Esophagus (tissue), 2 donors: Measurements from ENCODE around the gene GUK1. TPM values are rescaled to one million over a fixed set of nuclear protein-coding genes. Genes with fewer than 3 reads are reported as not detected.
"Not testable (repeated sequence)": the region's sequence is repeated elsewhere in the genome, so short reads cannot be mapped to it uniquely, and the experiment has no call there.

ENCODE experiments used
- H3K27ac ChIP-seq, 2 donors: one replicate each; pipeline ENCODE4 v1.5.1; 2013; ENCODE audit warnings: low read depth in 2 of 2, mild to moderate bottlenecking in 2 of 2, inconsistent platforms in 1 of 2, low read length in 1 of 2, moderate library complexity in 1 of 2
- H3K27me3 ChIP-seq, 2 donors: one replicate each; pipeline ENCODE4 v1.6.1; 2013; ENCODE audit warnings: low read length in 2 of 2, control low read depth in 1 of 2, mild to moderate bottlenecking in 1 of 2; ENCODE audit not compliant: insufficient read depth in 2 of 2, control insufficient read depth in 1 of 2
- H3K36me3 ChIP-seq, 2 donors: one replicate each; pipeline ENCODE4 v1.6.1; 2013; ENCODE audit warnings: low read length in 1 of 2; ENCODE audit not compliant: control insufficient read depth in 2 of 2, insufficient read depth in 2 of 2
- H3K4me1 ChIP-seq, 2 donors: one replicate each; pipeline ENCODE4 v1.6.1; 2013; ENCODE audit warnings: low read length in 1 of 2; ENCODE audit not compliant: control insufficient read depth in 2 of 2, insufficient read depth in 2 of 2
- H3K4me3 ChIP-seq, 2 donors: one replicate each; pipeline ENCODE4 v1.5.1; 2013; ENCODE audit warnings: low read length in 2 of 2, mild to moderate bottlenecking in 2 of 2, low read depth in 1 of 2, moderate library complexity in 1 of 2
- H3K9me3 ChIP-seq, 2 donors: one replicate each; pipeline ENCODE4 v1.6.1; 2013; ENCODE audit warnings: mild to moderate bottlenecking in 2 of 2, low read depth in 1 of 2, low read length in 1 of 2, moderate library complexity in 1 of 2; ENCODE audit not compliant: control insufficient read depth in 2 of 2, insufficient read depth in 1 of 2
- WGBS, 2 donors: extraction: QIAGEN DNeasy Blood & Tissue Kit; methylation state at CpG; one replicate each; pipeline ENCODE4 v1.1.7; 2013; 5-methylcytosine and 5-hydroxymethylcytosine counted together
- polyA plus RNA-seq, 2 donors: library from polyadenylated mRNA; stranded (reverse); fragments of 200-250 nt; gene quantifications; one replicate each; pipeline ENCODE4 v1.2.3, GENCODE V29; 2013
- donor health status: healthy with polysubstance abuse.
- donor health status: Bipolar disorder and iron deficiency.

The GUK1 gene
- polyA plus RNA-seq, 2 donors, result 299 to 484 TPM

- WGBS, 2 donors, result 27 to 33% methylated on average over 15 of the region's 15 CpGs
- peaks cover 2 to 14% of the 10 kb centered on the region in 2 donors for H3K36me3 ChIP-seq
These were observed 30.1 kb upstream of the GUK1 start for GRCh38 chr1:228109962-228110488.

DNA sequence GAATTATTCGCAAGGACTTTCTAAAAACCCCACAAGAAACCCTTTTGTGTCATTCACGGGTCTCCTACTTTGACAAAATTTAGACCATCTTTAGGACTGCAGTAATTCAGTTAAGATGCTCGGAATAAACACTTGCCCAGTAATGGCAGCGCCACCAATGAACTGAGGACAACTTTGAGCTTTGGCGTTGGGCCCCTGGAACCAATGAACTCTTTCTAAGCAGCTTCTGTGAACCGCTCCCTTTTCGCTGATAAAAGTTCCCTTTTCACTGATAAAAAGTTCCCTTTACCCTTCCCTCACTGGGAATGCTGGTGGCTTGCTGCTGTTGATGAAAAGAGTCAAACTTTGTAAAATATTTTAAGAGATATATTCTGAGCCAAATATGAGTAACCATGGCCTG is 29.5 kb upstream of the GUK1 start:
- H3K36me3 ChIP-seq, result peaks cover 2 to 14% of the 10 kb centered on the region in 2 donors
- no peaks in the 10 kb centered on the region for H3K9me3 ChIP-seq
- no peaks in the 10 kb centered on the region for H3K27me3 ChIP-seq
- no peak overlapping the region for H3K4me3 ChIP-seq
- peaks cover 0 to 3% of the 10 kb centered on the region in 2 donors for H3K4me1 ChIP-seq
- H3K27ac ChIP-seq, result no peak overlapping the region
- 80 to 91% methylated on average over 7 of the region's 7 CpGs for WGBS, 2 donors

More at GRCh38 chr1:228109962-228110488, 30.1 kb upstream of the GUK1 start:
- no peaks in the 10 kb centered on the region for H3K27me3 ChIP-seq
- H3K4me1 ChIP-seq, result peaks cover 0 to 3% of the 10 kb centered on the region in 2 donors
- H3K27ac ChIP-seq, result peak overlapping the region; percentile 88 to 91
- no peaks in the 10 kb centered on the region for H3K9me3 ChIP-seq
- peak overlapping the region; percentile 87 to 99 for H3K4me3 ChIP-seq

DNA sequence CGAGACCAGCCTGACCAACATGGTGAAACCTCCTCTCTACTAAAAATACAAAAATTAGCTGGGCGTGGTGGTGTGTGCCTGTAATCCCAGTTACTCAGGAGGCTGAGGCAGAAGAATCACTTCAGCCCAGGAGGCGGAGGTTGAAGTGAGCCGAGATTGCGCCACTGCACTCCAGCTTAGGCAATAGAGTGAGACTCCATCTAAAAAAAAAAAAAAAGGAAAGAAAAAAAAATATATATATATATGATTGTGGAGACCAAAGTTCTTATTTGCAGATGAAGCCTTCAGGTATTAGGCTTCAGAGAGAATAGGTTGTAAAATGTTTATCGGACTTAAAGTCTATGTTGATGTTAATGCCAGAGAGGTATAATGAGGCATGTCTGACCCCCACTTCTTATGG is 28.8 kb upstream of the GUK1 start:
- not testable (repeated sequence) for H3K4me1 ChIP-seq, H3K27ac ChIP-seq, H3K9me3 ChIP-seq, H3K27me3 ChIP-seq, H3K4me3 ChIP-seq, H3K36me3 ChIP-seq
- 86 to 92% methylated on average over 6 of the region's 6 CpGs for WGBS, 2 donors

- 87 to 88% methylated on average over 7 of the region's 7 CpGs for WGBS, 2 donors
- no peaks in the 10 kb centered on the region for H3K9me3 ChIP-seq
- H3K36me3 ChIP-seq, result peaks cover 0 to 5% of the 10 kb centered on the region in 2 donors
- H3K4me1 ChIP-seq, result peaks cover 0 to 3% of the 10 kb centered on the region in 2 donors
- H3K4me3 ChIP-seq, result no peak overlapping the region
- H3K27me3 ChIP-seq, result no peaks in the 10 kb centered on the region
- H3K27ac ChIP-seq, result no peak overlapping the region
These were observed 27.9 kb upstream of the GUK1 start for GRCh38 chr1:228112167-228112566.

DNA sequence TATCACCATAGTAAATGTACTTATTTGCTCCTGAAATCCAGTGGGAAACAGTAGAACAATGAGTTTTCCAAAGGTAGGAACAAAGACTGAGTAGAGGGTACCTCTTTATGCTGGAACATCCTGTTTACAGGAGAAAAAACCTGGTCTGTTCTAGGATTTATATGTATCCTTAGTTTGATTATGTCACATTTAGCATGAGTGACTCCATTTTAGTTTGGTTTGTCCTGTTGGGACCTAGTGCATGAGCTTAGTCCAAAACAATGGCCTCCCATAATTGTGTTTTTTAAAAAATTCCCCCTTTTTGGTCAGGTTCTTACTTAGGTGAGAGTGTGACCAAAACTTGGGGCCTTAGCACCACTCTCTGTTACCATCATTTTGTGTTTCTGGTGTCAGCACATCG is 27.5 kb upstream of the GUK1 start:
- Histone ChIP-seq H3K4me3 (no peak overlapping the region), H3K27me3 (no peaks in the 10 kb centered on the region), H3K36me3 (peaks cover 0 to 3% of the 10 kb centered on the region in 2 donors), H3K4me1 (peaks cover 0 to 3% of the 10 kb centered on the region in 2 donors), H3K27ac (no peak overlapping the region), H3K9me3 (no peaks in the 10 kb centered on the region)
- 80 to 87% methylated on average over 1 of the region's 1 CpG for WGBS, 2 donors

DNA sequence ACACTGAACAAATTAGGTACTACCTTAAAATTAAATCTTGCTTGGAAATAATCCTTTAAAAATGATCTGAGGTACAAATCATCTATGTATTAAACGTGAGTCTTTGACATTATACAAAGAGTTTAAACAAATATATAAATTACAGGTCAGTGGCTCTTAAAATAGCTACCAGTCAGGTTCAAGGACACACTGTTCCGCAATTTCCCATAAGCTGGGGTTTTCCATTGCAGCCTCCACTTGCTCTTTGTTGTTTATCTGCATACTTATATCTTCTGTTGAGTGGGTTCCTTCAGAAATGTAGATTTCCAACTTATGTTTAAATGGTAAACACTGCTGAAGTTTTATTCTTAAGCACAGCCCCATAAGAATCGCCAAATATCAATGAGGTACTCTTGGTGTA is 25.3 kb upstream of the GUK1 start:
- 69 to 74% methylated on average over 3 of the region's 3 CpGs for WGBS, 2 donors
- H3K27ac ChIP-seq, result no peak overlapping the region
- no peaks in the 10 kb centered on the region for H3K27me3 ChIP-seq
- no peak overlapping the region for H3K4me3 ChIP-seq
- no peaks in the 10 kb centered on the region for H3K36me3 ChIP-seq
- no peaks in the 10 kb centered on the region for H3K4me1 ChIP-seq
- H3K9me3 ChIP-seq, result no peaks in the 10 kb centered on the region

GRCh38 chr1:228117335-228117734 is 22.7 kb upstream of the GUK1 start:
- no peak overlapping the region for H3K27ac ChIP-seq
- no peaks in the 10 kb centered on the region for H3K27me3 ChIP-seq
- no peaks in the 10 kb centered on the region for H3K9me3 ChIP-seq
- 97% methylated on average over 4 of the region's 4 CpGs for WGBS, 2 donors
- no peaks in the 10 kb centered on the region for H3K4me1 ChIP-seq
- no peaks in the 10 kb centered on the region for H3K36me3 ChIP-seq
- no peak overlapping the region for H3K4me3 ChIP-seq

DNA sequence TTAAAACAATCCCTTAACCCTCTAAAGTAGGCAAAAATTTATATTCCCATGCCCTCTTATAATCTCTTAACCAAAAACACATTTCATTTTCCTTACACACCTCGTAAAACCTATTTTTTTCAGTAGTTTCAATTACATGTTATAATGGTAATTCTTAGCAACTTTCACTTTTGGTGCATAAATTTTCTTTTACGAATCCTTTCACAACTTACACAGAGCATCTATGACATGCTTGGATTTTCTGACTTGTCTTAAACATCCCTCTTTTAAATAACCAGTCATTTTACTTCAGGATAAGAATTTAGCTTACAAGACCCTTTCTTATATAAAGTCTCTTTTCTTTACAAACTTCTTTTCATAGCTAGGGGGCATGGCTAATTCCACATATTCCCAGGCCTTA is 22.0 kb upstream of the GUK1 start:
- Histone ChIP-seq H3K36me3 (no peaks in the 10 kb centered on the region), H3K4me3 (no peak overlapping the region), H3K27me3 (no peaks in the 10 kb centered on the region), H3K4me1 (no peaks in the 10 kb centered on the region), H3K9me3 (no peaks in the 10 kb centered on the region), H3K27ac (no peak overlapping the region)
- 83 to 87% methylated on average over 2 of the region's 2 CpGs for WGBS, 2 donors

GRCh38 chr1:228120351-228120750 is 19.7 kb upstream of the GUK1 start:
- no peaks in the 10 kb centered on the region for H3K36me3 ChIP-seq
- H3K9me3 ChIP-seq, result no peaks in the 10 kb centered on the region
- WGBS, 2 donors, result 40 to 62% methylated on average over 1 of the region's 1 CpG
- no peak overlapping the region for H3K27ac ChIP-seq
- no peaks in the 10 kb centered on the region for H3K27me3 ChIP-seq
- no peak overlapping the region for H3K4me3 ChIP-seq
- no peaks in the 10 kb centered on the region for H3K4me1 ChIP-seq

- Histone ChIP-seq H3K4me3 (no peak overlapping the region), H3K27me3 (no peaks in the 10 kb centered on the region), H3K4me1 (no peaks in the 10 kb centered on the region), H3K9me3 (no peaks in the 10 kb centered on the region), H3K27ac (no peak overlapping the region), H3K36me3 (no peaks in the 10 kb centered on the region)
- WGBS, 2 donors, result 60 to 69% methylated on average over 5 of the region's 5 CpGs
These were observed 19.1 kb upstream of the GUK1 start for GRCh38 chr1:228120857-228121489.
